CD14-positive monocyte (primary cell): ENCODE results near the gene FOXC1. TPM values are rescaled to one million over a fixed set of nuclear protein-coding genes. Genes with fewer than 3 reads are reported as not detected.
A peak's percentile ranks its signal among the peaks of the same experiment; 100 is the strongest.

Source experiments
- DNase-seq, 3 donors: peaks; one replicate each; pipeline ENCODE4 v3.0.0-alpha.2; 2011 to 2022
- H2AFZ ChIP-seq: 2 replicates; pipeline ENCODE4 v1.6.0; 2012; ENCODE audit warnings: mild to moderate bottlenecking, low read depth, low read length, inconsistent platforms; ENCODE audit not compliant: insufficient read depth, poor library complexity, severe bottlenecking
- H3K27ac ChIP-seq, 2 donors: 1 replicate in 1 of 2; 2 replicates in 1 of 2; pipeline ENCODE4 v1.5.1; 2012 to 2013; ENCODE audit warnings: low read length in 2 of 2, control low read depth in 1 of 2, inconsistent platforms in 1 of 2, low read depth in 1 of 2, mild to moderate bottlenecking in 1 of 2
- H3K27me3 ChIP-seq, 2 donors: one replicate each; pipeline versions ENCODE4 v1.6.0 to v1.6.1; 2011 to 2013; ENCODE audit warnings: low read length in 2 of 2; ENCODE audit not compliant: control insufficient read depth in 2 of 2, insufficient read depth in 2 of 2
- H3K36me3 ChIP-seq, 2 donors: replicated peaks in 1 of 2; 1 replicate in 1 of 2; 2 replicates in 1 of 2; pipeline versions ENCODE4 v1.5.1 to v1.6.1; 2012 to 2013; ENCODE audit warnings: low read length in 2 of 2, control low read depth in 1 of 2, inconsistent platforms in 1 of 2, mild to moderate bottlenecking in 1 of 2; ENCODE audit not compliant: insufficient read depth in 2 of 2, control insufficient read depth in 1 of 2
- H3K4me1 ChIP-seq, 2 donors: 1 replicate in 1 of 2; 2 replicates in 1 of 2; pipeline versions ENCODE4 v1.5.1 to v1.6.1; 2012 to 2013; ENCODE audit warnings: low read length in 2 of 2, control low read depth in 1 of 2, inconsistent platforms in 1 of 2, mild to moderate bottlenecking in 1 of 2, moderate library complexity in 1 of 2; ENCODE audit not compliant: insufficient read depth in 2 of 2, control insufficient read depth in 1 of 2
- H3K4me2 ChIP-seq: replicated peaks from 2 replicates; pipeline ENCODE3; 2012; ENCODE audit warnings: low read length, moderate library complexity, mild to moderate bottlenecking; ENCODE audit not compliant: poor library complexity, severe bottlenecking; ENCODE audit errors: extremely low read depth
- H3K4me3 ChIP-seq, 3 experiments: fragments of 200-600 bp in 1 of 3; sonication (generic) in 1 of 3; replicated peaks in 1 of 3; 1 replicate in 2 of 3; 2 replicates in 1 of 3; pipeline ENCODE4 v1.5.1; 2011 to 2013; ENCODE audit warnings: low read length in 3 of 3, mild to moderate bottlenecking in 3 of 3, control low read depth in 2 of 3, low read depth in 2 of 3, inconsistent platforms in 1 of 3, moderate library complexity in 1 of 3
- H3K79me2 ChIP-seq: 2 replicates; pipeline ENCODE4 v1.6.0; 2012; ENCODE audit warnings: mild to moderate bottlenecking, control low read depth, inconsistent platforms, low read length, moderate library complexity; ENCODE audit not compliant: insufficient read depth
- H3K9ac ChIP-seq: 2 replicates; pipeline ENCODE4 v1.6.0; 2017; ENCODE audit warnings: low read length, mild to moderate bottlenecking; ENCODE audit not compliant: insufficient read depth, poor library complexity, severe bottlenecking
- H3K9me3 ChIP-seq, 2 donors: replicated peaks in 1 of 2; 1 replicate in 1 of 2; 2 replicates in 1 of 2; pipeline versions ENCODE4 v1.5.1 to v1.6.1; 2012 to 2013; ENCODE audit warnings: low read length in 2 of 2, control low read depth in 1 of 2; ENCODE audit not compliant: control insufficient read depth in 1 of 2, insufficient read depth in 1 of 2
- H4K20me1 ChIP-seq: 2 replicates; pipeline ENCODE4 v1.6.0; 2012; ENCODE audit warnings: mild to moderate bottlenecking, low read length, control low read depth, moderate library complexity; ENCODE audit not compliant: insufficient read depth
- H3K27ac Mint-ChIP-seq, 7 donors: one replicate each; pipeline ENCODE4 v1.8.0; 2020; ENCODE audit warnings: mild to moderate bottlenecking in 7 of 7, mixed read lengths in 7 of 7, moderate library complexity in 6 of 7, inconsistent platforms in 2 of 7
- H3K27me3 Mint-ChIP-seq, 3 donors: one replicate each; pipeline ENCODE4 v1.8.0; 2021 to 2022; ENCODE audit warnings: low read depth in 3 of 3, mild to moderate bottlenecking in 3 of 3, mixed read lengths in 3 of 3, moderate library complexity in 3 of 3, inconsistent platforms in 1 of 3
- H3K36me3 Mint-ChIP-seq, 2 donors: one replicate each; pipeline ENCODE4 v1.8.0; 2020; ENCODE audit warnings: mixed read lengths in 2 of 2, inconsistent platforms in 1 of 2, mild to moderate bottlenecking in 1 of 2
- H3K4me1 Mint-ChIP-seq: one replicate; pipeline ENCODE4 v1.8.0; 2020; ENCODE audit warnings: mild to moderate bottlenecking, mixed read lengths
- H3K4me3 Mint-ChIP-seq, 2 donors: one replicate each; pipeline ENCODE4 v1.8.0; 2020; ENCODE audit warnings: mild to moderate bottlenecking in 2 of 2, mixed read lengths in 2 of 2, moderate library complexity in 1 of 2
- H3K9me3 Mint-ChIP-seq, 7 donors: one replicate each; pipeline ENCODE4 v1.8.0; 2020 to 2022; ENCODE audit warnings: mixed read lengths in 7 of 7, mild to moderate bottlenecking in 6 of 7, moderate library complexity in 6 of 7, inconsistent platforms in 2 of 7
- WGBS: methylation state at CpG from one replicate; pipeline ENCODE4 v1.1.5; 2013; ENCODE audit warnings: missing lambda C conversion rate; ENCODE audit not compliant: insufficient coverage; 5-methylcytosine and 5-hydroxymethylcytosine counted together
- intact Hi-C, 2 donors: fragments of 100-400 bp; cut with micrococcal nuclease; formaldehyde crosslinking; loops; one replicate each; pipeline versions ENCODE4 v1.15.0 to v1.15.1; 2023
- polyA plus RNA-seq, 3 donors: library from polyadenylated mRNA; depleted of rRNA in 1 of 3; unstranded in 2 of 3; stranded (reverse) in 1 of 3; fragments of 300-500 nt in 2 of 3; fragments of >200 nt in 1 of 3; fragmentation: Illumina TruSeq in 2 of 3; gene quantifications; 1 replicate in 2 of 3; 2 replicates in 1 of 3; pipeline ENCODE4 v1.2.3, GENCODE V29; 2012 to 2021
- TF ChIP-seq, protein P1 (sequence below): fragments of 200-600 bp; IDR thresholded peaks from one replicate; pipeline ENCODE4 v1.8.0; 2022; ENCODE audit warnings: antibody characterized with exemption, mild to moderate bottlenecking

Gene FOXC1
- polyA plus RNA-seq, 3 donors, result 0.36 TPM; not detected in 2

DNA sequence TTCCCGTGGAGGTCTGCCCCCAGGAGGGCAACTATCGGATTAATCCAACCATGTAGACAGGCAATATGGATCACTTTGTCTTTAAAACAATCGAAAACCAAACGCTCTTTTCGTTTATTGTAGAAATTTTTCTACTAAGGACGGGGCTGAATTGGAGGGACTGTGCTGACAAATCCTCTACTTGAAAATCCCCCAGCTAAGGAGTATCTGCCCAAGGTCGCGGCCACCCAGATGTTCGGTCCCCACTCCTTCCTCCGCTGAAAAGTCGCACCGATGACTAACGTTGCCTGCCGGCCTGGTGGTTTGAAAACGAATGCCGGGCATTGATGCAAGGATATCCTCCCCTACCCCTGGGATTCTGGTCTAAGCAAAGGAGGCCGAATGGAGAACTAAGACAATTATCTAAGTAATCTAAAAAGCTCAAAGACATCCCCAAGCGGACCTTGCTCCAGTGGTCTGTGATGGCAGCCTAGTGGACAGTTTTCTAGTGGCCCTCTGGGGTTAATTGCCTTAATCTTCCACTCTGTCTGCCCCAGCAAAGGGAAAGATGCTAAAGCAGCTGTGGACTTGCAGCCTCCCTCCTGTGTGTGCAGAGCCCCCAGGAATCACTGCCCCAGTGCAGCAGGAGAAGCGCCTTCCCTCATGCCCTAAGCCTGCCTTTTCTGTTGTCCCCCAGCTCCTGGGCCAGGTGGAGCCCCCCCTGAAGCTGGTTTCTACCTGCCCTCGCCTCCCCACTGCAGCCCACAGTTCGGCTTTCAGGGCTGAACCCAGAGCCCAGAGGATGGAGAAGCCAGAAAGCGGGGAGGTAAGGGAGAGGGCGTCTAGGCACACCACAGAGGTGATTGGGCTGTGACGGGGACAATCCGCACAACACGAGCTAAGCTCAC lies 3.6 kb upstream of the FOXC1 start:
- no peak overlapping the region for H3K9ac ChIP-seq
- H3K36me3 ChIP-seq, result no peaks in the 10 kb centered on the region
- peak in 1 of 3 donors; percentile 21 for DNase-seq
- TF ChIP-seq, protein P1, sequence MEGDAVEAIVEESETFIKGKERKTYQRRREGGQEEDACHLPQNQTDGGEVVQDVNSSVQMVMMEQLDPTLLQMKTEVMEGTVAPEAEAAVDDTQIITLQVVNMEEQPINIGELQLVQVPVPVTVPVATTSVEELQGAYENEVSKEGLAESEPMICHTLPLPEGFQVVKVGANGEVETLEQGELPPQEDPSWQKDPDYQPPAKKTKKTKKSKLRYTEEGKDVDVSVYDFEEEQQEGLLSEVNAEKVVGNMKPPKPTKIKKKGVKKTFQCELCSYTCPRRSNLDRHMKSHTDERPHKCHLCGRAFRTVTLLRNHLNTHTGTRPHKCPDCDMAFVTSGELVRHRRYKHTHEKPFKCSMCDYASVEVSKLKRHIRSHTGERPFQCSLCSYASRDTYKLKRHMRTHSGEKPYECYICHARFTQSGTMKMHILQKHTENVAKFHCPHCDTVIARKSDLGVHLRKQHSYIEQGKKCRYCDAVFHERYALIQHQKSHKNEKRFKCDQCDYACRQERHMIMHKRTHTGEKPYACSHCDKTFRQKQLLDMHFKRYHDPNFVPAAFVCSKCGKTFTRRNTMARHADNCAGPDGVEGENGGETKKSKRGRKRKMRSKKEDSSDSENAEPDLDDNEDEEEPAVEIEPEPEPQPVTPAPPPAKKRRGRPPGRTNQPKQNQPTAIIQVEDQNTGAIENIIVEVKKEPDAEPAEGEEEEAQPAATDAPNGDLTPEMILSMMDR, result no peak
- no peak overlapping the region for H2AFZ ChIP-seq
- H3K4me3 ChIP-seq, result no peak overlapping the region
- H3K36me3 Mint-ChIP-seq, result peaks cover 7 to 15% of the 10 kb centered on the region in 2 donors
- peaks cover 4 to 34% of the 10 kb centered on the region in 2 donors for H3K9me3 ChIP-seq
- no peaks in the 10 kb centered on the region for H3K79me2 ChIP-seq
- peaks cover 0 to 39% (median 16%) of the 10 kb centered on the region in 7 donors for H3K9me3 Mint-ChIP-seq
- H3K27ac ChIP-seq, result no peak overlapping the region
- H3K27me3 ChIP-seq, result peaks cover 75 to 86% of the 10 kb centered on the region in 2 donors
- peak overlapping the region; percentile 32 to 86 for H3K4me3 Mint-ChIP-seq
- WGBS, result 3% methylated on average over 7 of the region's 26 CpGs
- no peak overlapping the region for H3K4me2 ChIP-seq
- H3K27ac Mint-ChIP-seq, result no peak overlapping the region
- peaks cover 72 to 94% (median 72%) of the 10 kb centered on the region in 3 donors for H3K27me3 Mint-ChIP-seq
- peaks cover 41% of the 10 kb centered on the region for H3K4me1 Mint-ChIP-seq
- intact Hi-C loops, result loop anchor here in 1 of 2 donors (2.0 to 5.0 kb wide), 2 partner anchors 499 to 746 kb away; no protein-coding TSS in a partner anchor
- H4K20me1 ChIP-seq, result no peaks in the 10 kb centered on the region
- peaks cover 43 to 54% of the 10 kb centered on the region in 2 donors for H3K4me1 ChIP-seq

DNA sequence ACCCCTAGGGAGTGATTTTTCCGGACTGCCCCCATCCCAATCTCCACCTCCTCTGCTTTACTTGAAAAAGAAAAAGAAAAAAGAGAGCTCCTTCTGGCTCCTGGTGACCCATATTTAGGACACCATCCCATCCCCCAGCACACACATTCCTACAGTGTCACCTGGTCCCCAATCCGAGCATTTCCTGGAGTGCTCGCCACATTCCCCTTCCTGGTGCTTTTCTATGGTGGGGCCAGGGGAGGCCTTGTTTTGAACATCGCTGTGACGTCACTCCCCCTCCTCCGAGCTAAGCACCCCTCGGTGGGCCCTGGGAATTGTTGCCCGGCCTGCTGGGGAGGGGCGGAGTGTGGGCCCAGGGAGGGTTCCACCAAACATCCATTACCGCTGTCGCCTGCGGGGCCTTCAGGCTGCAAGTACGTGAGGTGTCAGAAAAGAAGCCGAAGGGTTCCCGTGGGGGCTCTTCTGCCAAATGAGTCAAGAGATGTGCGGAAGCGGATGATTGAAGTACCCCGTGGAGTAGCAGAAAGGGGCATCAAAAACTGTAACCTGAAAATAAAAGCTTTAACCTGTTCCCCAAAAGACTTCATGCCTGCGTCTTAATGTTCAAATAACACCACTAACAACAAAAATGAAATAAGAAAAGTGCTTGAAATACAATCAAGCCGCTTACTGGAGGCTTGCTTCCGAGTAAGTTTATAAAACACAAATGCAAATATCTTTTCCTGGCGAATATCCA lies 2.8 kb upstream of the FOXC1 start:
- Histone ChIP-seq H3K9ac (no peak overlapping the region), H3K27me3 (peaks cover 75 to 81% of the 10 kb centered on the region in 2 donors), H4K20me1 (no peaks in the 10 kb centered on the region), H2AFZ (no peak overlapping the region), H3K4me2 (peak overlapping the region; percentile 33), H3K4me3 (peak overlapping the region in 1 of 3 experiments; percentile 31), H3K27ac (no peak overlapping the region), H3K4me1 (peaks cover 46 to 62% of the 10 kb centered on the region in 2 donors), H3K36me3 (no peaks in the 10 kb centered on the region), H3K79me2 (no peaks in the 10 kb centered on the region), H3K9me3 (peaks cover 4 to 34% of the 10 kb centered on the region in 2 donors)
- no peak for DNase-seq
- WGBS, result 13% methylated on average over 7 of the region's 22 CpGs
- Mint-ChIP-seq H3K27ac (no peak overlapping the region), H3K27me3 (peaks cover 69 to 94% (median 70%) of the 10 kb centered on the region in 3 donors), H3K9me3 (peaks cover 0 to 39% (median 16%) of the 10 kb centered on the region in 7 donors), H3K36me3 (peaks cover 7 to 17% of the 10 kb centered on the region in 2 donors), H3K4me1 (peaks cover 40% of the 10 kb centered on the region), H3K4me3 (peak overlapping the region; percentile 33 to 86)
- intact Hi-C loops, result loop anchor here in 1 of 2 donors (5.0 kb wide), 1 partner anchor 745 kb away; no protein-coding TSS in a partner anchor
- TF ChIP-seq, protein P1, result no peak
